DMS153 treated with DMSO at 0.1 percent for 48 hours (cell line): ENCODE data around the gene BICC1.

Experiments used
- DNase-seq: peaks from one replicate; lab custom pipeline; 2025; ENCODE audit not compliant: unreplicated experiment; lab: John Stamatoyannopoulos, UW

Gene BICC1

GRCh38 chr10:58820386-58820785 is 307.7 kb downstream of the BICC1 start:
- no peak for DNase-seq

- DNase-seq, result no peak
These were observed 308.4 kb downstream of the BICC1 start for GRCh38 chr10:58820861-58821751.

- no peak for DNase-seq
These were observed 309.0 kb downstream of the BICC1 start for GRCh38 chr10:58821752-58822056.

GRCh38 chr10:58823983-58824382 is 311.3 kb downstream of the BICC1 start:
- no peak for DNase-seq

GRCh38 chr10:58824396-58824795 is 311.7 kb downstream of the BICC1 start:
- no peak for DNase-seq

- no peak for DNase-seq
These were observed 314.0 kb downstream of the BICC1 start for GRCh38 chr10:58826694-58827093.

- DNase-seq, result no peak
These were observed 314.7 kb downstream of the BICC1 start for GRCh38 chr10:58827381-58827780.

GRCh38 chr10:58829839-58830238 is 317.2 kb downstream of the BICC1 start:
- DNase-seq, result no peak

GRCh38 chr10:58830697-58831096 is 318.0 kb downstream of the BICC1 start:
- DNase-seq, result no peak

GRCh38 chr10:58833771-58834561 is 321.3 kb downstream of the BICC1 start:
- no peak for DNase-seq

GRCh38 chr10:58836176-58836700 is 323.6 kb downstream of the BICC1 start:
- no peak for DNase-seq

- no peak for DNase-seq
These were observed 324.4 kb downstream of the BICC1 start for GRCh38 chr10:58836991-58837575.

- no peak for DNase-seq
These were observed 325.2 kb downstream of the BICC1 start for GRCh38 chr10:58837826-58838225.

GRCh38 chr10:58838561-58839208 is 326.0 kb downstream of the BICC1 start:
- DNase-seq, result no peak

- DNase-seq, result no peak
These were observed 327.1 kb downstream of the BICC1 start for GRCh38 chr10:58839771-58840170.

GRCh38 chr10:58840840-58841435 is 328.3 kb downstream of the BICC1 start:
- no peak for DNase-seq

GRCh38 chr10:58842860-58843376 is 330.2 kb downstream of the BICC1 start:
- no peak for DNase-seq

GRCh38 chr10:58843760-58844159 is 331.1 kb downstream of the BICC1 start:
- no peak for DNase-seq

- no peak for DNase-seq
These were observed 332.0 kb downstream of the BICC1 start for GRCh38 chr10:58844680-58845079.

GRCh38 chr10:58846856-58847255 is 334.2 kb downstream of the BICC1 start:
- no peak for DNase-seq

- no peak for DNase-seq
These were observed 338.9 kb downstream of the BICC1 start for GRCh38 chr10:58851606-58852005.
